ENCODE results near the gene POLE. TPM values are rescaled to one million over a fixed set of nuclear protein-coding genes. Genes with fewer than 3 reads are reported as not detected.

The POLE gene
- total and polyA plus RNA-seq, 2 experiments from 2014 or later = 26.6 to 34.2 TPM

GRCh38 chr12:132576701-132577100 lies 110.4 kb downstream of the POLE start:
- DNase-seq (ENCODE audit: low spot score) = no peak
- Histone ChIP-seq H3K27ac (no peak overlapping the region), H3K9me3 (ENCODE audit: low read depth) (no peaks in the 10 kb centered on the region), H3K4me3 (no peak overlapping the region), H3K27me3 (peaks cover 4% of the 10 kb centered on the region), H3K79me2 (no peaks in the 10 kb centered on the region), H2AFZ (no peak overlapping the region), H3K4me2 (no peak overlapping the region), H3K36me3 (replicated peaks; ENCODE audit: insufficient read depth, low read depth) (no peaks in the 10 kb centered on the region), H3K9me2 (replicated peaks; ENCODE audit: insufficient read depth) (no peaks in the 10 kb centered on the region), H4K20me1 (ENCODE audit: insufficient read depth, poor library complexity, severe bottlenecking) (no peaks in the 10 kb centered on the region), H3K4me1 (ENCODE audit: insufficient read depth) (no peaks in the 10 kb centered on the region)
- 95% methylated on average over 12 of the region's 12 CpGs for WGBS (ENCODE audit: low lambda C conversion rate, missing lambda C conversion rate)
- TF ChIP-seq EZH2phosphoT487 (IDR thresholded peaks at IDR 0.05; ENCODE audit: low read depth, severe bottlenecking, unreplicated experiment) (no peak), EZH2 (IDR thresholded peaks at IDR 0.05; ENCODE audit: borderline replicate concordance) (no peak)
- TF ChIP-seq, protein P1, sequence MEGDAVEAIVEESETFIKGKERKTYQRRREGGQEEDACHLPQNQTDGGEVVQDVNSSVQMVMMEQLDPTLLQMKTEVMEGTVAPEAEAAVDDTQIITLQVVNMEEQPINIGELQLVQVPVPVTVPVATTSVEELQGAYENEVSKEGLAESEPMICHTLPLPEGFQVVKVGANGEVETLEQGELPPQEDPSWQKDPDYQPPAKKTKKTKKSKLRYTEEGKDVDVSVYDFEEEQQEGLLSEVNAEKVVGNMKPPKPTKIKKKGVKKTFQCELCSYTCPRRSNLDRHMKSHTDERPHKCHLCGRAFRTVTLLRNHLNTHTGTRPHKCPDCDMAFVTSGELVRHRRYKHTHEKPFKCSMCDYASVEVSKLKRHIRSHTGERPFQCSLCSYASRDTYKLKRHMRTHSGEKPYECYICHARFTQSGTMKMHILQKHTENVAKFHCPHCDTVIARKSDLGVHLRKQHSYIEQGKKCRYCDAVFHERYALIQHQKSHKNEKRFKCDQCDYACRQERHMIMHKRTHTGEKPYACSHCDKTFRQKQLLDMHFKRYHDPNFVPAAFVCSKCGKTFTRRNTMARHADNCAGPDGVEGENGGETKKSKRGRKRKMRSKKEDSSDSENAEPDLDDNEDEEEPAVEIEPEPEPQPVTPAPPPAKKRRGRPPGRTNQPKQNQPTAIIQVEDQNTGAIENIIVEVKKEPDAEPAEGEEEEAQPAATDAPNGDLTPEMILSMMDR (IDR thresholded peaks at IDR 0.05; ENCODE audit: poor library complexity) = no peak

GRCh38 chr12:132575661-132576060 lies 111.5 kb downstream of the POLE start:
- H3K36me3 ChIP-seq (replicated peaks; ENCODE audit: insufficient read depth, low read depth) = no peaks in the 10 kb centered on the region
- H3K9me3 ChIP-seq (ENCODE audit: low read depth) = no peaks in the 10 kb centered on the region
- no peak overlapping the region for H2AFZ ChIP-seq
- no peaks in the 10 kb centered on the region for H4K20me1 ChIP-seq (ENCODE audit: insufficient read depth, poor library complexity, severe bottlenecking)
- no peaks in the 10 kb centered on the region for H3K27me3 ChIP-seq
- no peak overlapping the region for H3K4me3 ChIP-seq
- H3K4me1 ChIP-seq (ENCODE audit: insufficient read depth) = no peaks in the 10 kb centered on the region
- no peak overlapping the region for H3K4me2 ChIP-seq
- no peak for DNase-seq (ENCODE audit: low spot score)
- TF ChIP-seq EZH2phosphoT487 (IDR thresholded peaks at IDR 0.05; ENCODE audit: low read depth, severe bottlenecking, unreplicated experiment) (no peak), EZH2 (IDR thresholded peaks at IDR 0.05; ENCODE audit: borderline replicate concordance) (no peak)
- TF ChIP-seq, protein P1 (IDR thresholded peaks at IDR 0.05; ENCODE audit: poor library complexity) = no peak
- H3K9me2 ChIP-seq (replicated peaks; ENCODE audit: insufficient read depth) = no peaks in the 10 kb centered on the region
- 98% methylated on average over 11 of the region's 11 CpGs for WGBS (ENCODE audit: low lambda C conversion rate, missing lambda C conversion rate)
- no peaks in the 10 kb centered on the region for H3K79me2 ChIP-seq
- H3K27ac ChIP-seq = no peak overlapping the region

GRCh38 chr12:132574271-132574996 lies 112.7 kb downstream of the POLE start:
- no peaks in the 10 kb centered on the region for H3K9me2 ChIP-seq (replicated peaks; ENCODE audit: insufficient read depth)
- no peak overlapping the region for H3K27ac ChIP-seq
- no peaks in the 10 kb centered on the region for H3K27me3 ChIP-seq
- no peaks in the 10 kb centered on the region for H4K20me1 ChIP-seq (ENCODE audit: insufficient read depth, poor library complexity, severe bottlenecking)
- no peaks in the 10 kb centered on the region for H3K4me1 ChIP-seq (ENCODE audit: insufficient read depth)
- H3K79me2 ChIP-seq = no peaks in the 10 kb centered on the region
- no peaks in the 10 kb centered on the region for H3K9me3 ChIP-seq (ENCODE audit: low read depth)
- no peak overlapping the region for H2AFZ ChIP-seq
- TF ChIP-seq, protein P1 (IDR thresholded peaks at IDR 0.05; ENCODE audit: poor library complexity) = no peak
- TF ChIP-seq EZH2 (IDR thresholded peaks at IDR 0.05; ENCODE audit: borderline replicate concordance) = no peak
- DNase-seq (ENCODE audit: low spot score) = no peak
- 96% methylated on average over 39 of the region's 39 CpGs for WGBS (ENCODE audit: low lambda C conversion rate, missing lambda C conversion rate)
- H3K4me3 ChIP-seq = no peak overlapping the region
- no peak overlapping the region for H3K4me2 ChIP-seq
- H3K36me3 ChIP-seq (replicated peaks; ENCODE audit: insufficient read depth, low read depth) = no peaks in the 10 kb centered on the region

Small RNAs within 50 kb of the gene (microRNA-seq; reads per million reads assigned to microRNA genes)
- gene MIR6763 = 3.1 reads per million

Small RNAs within 50 kb of the gene (small RNA-seq; reads per million reads assigned to genes)
- gene MIR6763 (not detected), gene RNA5SP379 (not detected)

Other genes with a start within 250 kb of the POLE start
- 5.8 and 18.5 TPM in 2 replicates for gene FBRSL1, start 197.2 kb downstream of the POLE start, total RNA-seq
- gene FBRSL1, start 197.2 kb downstream of the POLE start, polyA plus RNA-seq = 61.1 and 69.1 TPM in 2 replicates
- gene LRCOL1, start 76.8 kb downstream of the POLE start, total RNA-seq = not detected in 2 replicates
- gene LRCOL1, start 76.8 kb downstream of the POLE start, polyA plus RNA-seq = 0.28 TPM in 1 of 2 replicates, not detected in the other
- gene P2RX2, start 68.6 kb downstream of the POLE start, total RNA-seq = not detected in 2 replicates
- not detected in 2 replicates for gene P2RX2, start 68.6 kb downstream of the POLE start, polyA plus RNA-seq
- 61.8 and 67.3 TPM in 2 replicates for gene PXMP2, start 245 bp upstream of the POLE start, total RNA-seq
- 76.1 and 82.7 TPM in 2 replicates for gene PXMP2, start 245 bp upstream of the POLE start, polyA plus RNA-seq
- 19.7 and 27.2 TPM in 2 replicates for gene PGAM5, start 23.5 kb upstream of the POLE start, total RNA-seq
- 17.6 and 21.5 TPM in 2 replicates for gene PGAM5, start 23.5 kb upstream of the POLE start, polyA plus RNA-seq
- gene ANKLE2, start 74.5 kb upstream of the POLE start, total RNA-seq = 54.4 and 70.3 TPM in 2 replicates
- gene ANKLE2, start 74.5 kb upstream of the POLE start, polyA plus RNA-seq = 45.3 and 52.5 TPM in 2 replicates
- gene GOLGA3, start 141.5 kb upstream of the POLE start, total RNA-seq = 67.6 and 75.1 TPM in 2 replicates
- gene GOLGA3, start 141.5 kb upstream of the POLE start, polyA plus RNA-seq = 26.2 and 34.1 TPM in 2 replicates
- 33.4 and 37.6 TPM in 2 replicates for gene CHFR, start 200.3 kb upstream of the POLE start, total RNA-seq
- gene CHFR, start 200.3 kb upstream of the POLE start, polyA plus RNA-seq = 36.2 and 36.8 TPM in 2 replicates

Data from hepatocyte (in vitro differentiated cells).